ENCODE results near the gene NUP214. TPM values are rescaled to one million over a fixed set of nuclear protein-coding genes. Genes with fewer than 3 reads are reported as not detected.
A peak's percentile ranks its signal among the peaks of the same experiment; 100 is the strongest.
"Not testable (repeated sequence)": the region's sequence is repeated elsewhere in the genome, so short reads cannot be mapped to it uniquely, and the experiment has no call there.

The NUP214 gene
- total RNA-seq, 1 experiment from 2014 or later: 11.9 TPM

DNA sequence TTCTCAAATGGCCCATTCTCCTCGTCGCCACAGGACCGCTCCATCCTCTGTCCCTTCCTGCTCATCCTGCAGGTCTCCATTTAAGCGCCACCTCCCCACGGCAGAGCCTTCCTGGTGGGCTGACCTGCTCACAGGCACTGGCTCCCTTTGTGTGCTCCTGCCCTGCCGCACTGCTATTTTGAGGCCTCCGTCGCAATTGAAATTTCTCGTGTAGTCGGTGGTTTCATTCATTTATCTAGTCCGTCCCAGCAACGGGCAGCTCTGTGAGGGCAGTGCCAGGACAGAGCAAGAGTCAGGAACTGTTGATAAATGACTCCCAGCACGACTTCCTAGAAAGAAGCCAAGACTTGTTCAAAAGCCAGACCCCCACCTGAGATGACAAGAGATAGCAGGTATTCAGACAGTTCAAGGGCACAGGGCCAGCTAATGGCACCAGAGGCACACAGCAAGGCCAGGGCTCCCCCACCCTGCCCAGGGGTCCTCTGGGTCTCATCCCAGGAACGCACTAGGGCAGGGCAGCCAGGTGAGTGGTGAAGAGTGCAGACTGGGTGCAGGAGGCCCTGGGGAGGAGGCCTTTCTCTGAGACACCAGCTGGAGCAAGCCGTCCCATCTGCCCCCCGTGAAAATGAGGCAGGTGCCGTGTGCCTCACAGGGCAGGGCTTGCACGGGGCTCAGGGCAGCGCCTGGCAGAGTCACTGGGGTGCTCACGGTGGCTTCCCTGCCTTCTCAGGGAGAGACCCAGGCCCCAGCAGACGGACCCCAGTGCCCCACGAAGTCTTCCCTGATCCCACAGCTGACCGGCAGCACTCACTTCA, 114.0 kb downstream of the NUP214 start:
- in situ Hi-C loops (cut with HindIII; ENCODE audit: low sequenced_read_pairs): no loop called here
- DNase-seq (ENCODE audit: low spot score): peak; percentile 81

DNA sequence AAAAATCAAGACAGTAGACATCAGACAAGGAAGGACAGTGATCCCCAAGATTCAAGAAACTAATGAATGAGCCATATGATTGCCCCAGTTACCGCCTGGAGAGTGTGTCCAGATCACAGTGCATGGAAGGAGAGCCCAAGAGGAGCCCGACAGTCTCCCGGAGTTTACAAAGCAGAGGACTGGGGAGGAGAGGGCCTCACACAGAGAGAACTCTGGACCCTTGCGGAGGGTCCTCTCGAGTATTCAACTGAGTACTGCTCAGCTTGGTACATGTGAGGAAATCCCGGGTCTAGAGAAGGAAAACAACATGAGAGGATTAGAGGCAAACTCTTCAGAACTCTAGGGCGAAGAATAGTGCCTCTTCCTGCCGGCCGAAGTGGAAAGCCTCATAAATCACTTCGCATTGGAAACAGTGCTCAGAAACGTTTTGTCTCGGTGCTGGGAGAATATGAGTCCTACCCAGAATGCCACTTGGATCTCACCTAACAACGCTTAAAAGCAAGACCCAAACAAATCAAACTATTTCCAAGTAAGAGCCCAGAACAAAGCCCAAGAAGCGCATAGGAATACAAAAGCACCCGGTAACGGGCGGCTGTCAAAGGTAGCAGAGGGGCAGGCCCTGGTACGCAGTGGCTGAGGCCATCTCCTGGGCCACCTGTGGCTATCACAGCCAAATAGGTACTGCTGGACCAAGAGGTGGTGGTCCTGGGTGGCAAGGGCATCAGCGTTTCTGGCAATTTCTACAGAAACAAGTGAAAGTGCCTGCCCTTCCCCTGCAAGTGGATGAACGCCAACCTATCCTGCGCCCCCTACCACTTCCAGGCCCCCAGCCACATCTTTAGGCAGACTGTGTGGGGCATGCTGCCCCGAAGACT, 114.9 kb downstream of the NUP214 start:
- in situ Hi-C loops (cut with HindIII; ENCODE audit: low sequenced_read_pairs): no loop called here
- DNase-seq (ENCODE audit: low spot score): no peak

DNA sequence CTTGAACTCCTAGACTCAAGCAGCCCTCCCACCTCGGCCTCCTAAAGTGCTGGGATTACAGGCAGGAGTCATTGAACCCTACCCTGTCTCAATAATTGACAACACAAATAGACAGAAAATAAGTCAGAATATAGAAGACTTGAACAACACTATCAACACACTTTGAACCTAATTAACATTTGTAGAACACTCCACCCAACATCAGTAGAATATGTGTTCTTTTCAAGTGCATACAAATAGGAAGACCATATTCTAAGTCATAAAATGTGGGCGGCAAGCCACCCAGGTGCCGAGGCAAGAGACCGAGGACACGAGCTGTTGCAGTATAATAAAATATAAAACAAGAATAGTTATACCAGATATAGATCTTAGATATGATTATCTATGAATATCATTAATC, 118.9 kb downstream of the NUP214 start:
- DNase-seq (ENCODE audit: low spot score); in situ Hi-C loops (cut with HindIII; ENCODE audit: low sequenced_read_pairs): not testable (repeated sequence)

DNA sequence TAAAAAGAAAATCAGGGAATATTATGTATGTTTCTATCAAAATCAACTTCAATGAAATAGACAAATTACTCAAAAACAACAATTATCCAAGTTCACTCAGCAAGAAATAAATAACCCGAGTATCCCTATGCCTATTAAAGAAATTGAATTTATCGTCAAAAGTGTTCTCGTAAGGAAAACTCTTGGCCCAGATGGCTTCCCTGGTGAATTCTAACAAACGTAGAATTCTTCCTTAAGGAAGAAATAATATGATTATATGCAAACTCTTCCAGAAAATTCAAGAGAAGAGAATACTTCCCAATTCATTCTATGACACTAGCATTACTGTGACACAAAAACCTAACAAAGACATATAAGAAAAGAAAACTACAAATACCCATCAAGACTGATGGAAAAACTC, 121.2 kb downstream of the NUP214 start:
- in situ Hi-C loops (cut with HindIII; ENCODE audit: low sequenced_read_pairs): no loop called here
- no peak for DNase-seq (ENCODE audit: low spot score)

DNA sequence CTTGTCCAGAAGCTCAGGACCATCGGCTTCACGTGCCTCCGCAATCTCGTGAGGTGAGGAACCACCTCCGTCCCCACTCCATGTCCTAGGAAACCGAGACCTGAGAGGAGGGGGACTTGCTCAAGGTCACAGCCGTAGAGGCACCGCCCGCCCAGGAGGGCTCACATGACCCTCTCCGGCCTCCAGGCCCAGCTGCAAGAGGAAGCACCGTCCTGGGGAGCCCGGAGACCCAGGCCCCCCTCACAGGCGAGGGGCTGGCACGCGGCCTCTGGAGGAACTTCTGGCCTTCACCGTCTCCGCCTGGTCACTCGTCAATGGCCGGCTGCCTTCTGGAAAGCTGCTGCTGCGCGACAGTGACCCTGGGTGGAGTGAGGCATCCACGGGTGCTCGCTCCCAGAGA, 126.7 kb downstream of the NUP214 start:
- DNase-seq (ENCODE audit: low spot score): no peak
- in situ Hi-C loops (cut with HindIII; ENCODE audit: low sequenced_read_pairs): no loop called here

DNA sequence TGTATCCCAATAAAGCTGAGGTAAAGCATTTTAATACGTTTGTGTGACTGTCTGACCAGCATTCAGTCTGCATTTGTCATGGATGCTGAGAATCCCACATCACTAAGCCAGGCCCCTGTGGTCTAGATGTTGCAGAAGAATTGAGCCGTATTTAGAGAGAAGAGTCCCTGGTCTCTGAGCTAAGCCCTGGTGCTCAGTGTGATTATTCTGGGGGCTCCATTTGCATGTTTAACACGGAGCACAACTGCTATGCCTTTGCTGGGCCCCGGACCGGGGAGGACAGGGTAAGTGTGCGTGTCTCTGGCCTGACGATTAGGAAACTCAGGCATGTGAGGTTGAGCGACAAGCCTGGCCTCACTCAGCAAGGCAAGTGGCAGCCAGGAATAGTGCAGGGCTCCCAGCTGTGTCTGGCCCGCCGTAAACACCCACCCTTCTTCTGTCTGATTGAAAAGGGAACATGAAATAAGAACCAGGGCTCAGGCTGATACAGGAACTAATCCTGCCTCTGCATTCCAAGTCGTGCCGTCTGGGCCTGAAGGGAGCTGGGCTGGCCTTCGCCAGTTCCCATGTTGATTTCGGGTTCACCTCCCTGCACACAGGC, 128.6 kb downstream of the NUP214 start:
- DNase-seq (ENCODE audit: low spot score): no peak
- in situ Hi-C loops (cut with HindIII; ENCODE audit: low sequenced_read_pairs): no loop called here

DNA sequence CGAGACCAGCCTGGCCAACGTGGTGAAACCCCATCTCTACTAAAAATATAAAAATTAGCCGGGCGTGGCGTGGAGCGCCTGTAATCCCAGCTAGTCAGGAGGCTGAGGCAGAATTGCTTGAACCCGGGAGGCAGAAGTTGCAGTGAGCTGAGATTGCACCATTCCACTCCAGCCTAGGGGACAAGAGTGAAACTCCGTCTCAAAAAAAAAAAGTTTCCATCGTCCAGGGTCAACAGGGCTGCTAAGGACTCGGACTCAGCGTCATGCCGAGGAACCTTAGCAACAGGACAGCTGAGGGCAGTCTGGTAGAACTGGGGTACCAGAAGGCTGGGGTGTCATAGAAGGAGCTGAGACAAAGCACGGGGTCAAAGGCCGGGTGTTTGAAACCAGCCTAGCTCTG, 129.2 kb downstream of the NUP214 start:
- DNase-seq (ENCODE audit: low spot score): no peak
- in situ Hi-C loops (cut with HindIII; ENCODE audit: low sequenced_read_pairs): no loop called here

DNA sequence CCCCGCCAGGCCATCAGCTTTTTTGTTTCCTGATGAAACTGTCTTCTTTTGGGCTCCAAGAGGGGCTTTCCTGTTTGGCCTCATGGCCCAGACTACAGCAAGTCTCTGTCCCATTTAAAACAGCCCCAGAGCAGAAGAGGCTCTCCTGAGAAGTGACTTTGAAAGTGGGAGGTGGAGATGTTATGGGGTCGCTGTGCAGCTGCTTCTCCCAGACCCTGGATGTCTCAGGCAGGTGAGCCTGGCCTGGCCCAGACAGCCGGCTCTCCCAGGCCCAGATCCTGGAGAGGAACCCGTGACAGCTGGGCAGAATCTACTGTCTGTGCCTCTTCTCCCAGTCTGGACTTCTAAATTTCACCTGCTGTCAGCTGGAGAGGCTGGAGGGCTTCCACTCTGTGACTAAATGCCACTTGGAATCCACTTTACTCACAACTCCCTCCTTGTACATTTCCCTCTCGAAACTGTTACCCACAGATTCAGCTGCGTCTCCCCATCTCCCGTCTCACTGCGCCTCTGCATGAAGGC, 130.4 kb downstream of the NUP214 start:
- no peak for DNase-seq (ENCODE audit: low spot score)
- in situ Hi-C loops (cut with HindIII; ENCODE audit: low sequenced_read_pairs): no loop called here

DNA sequence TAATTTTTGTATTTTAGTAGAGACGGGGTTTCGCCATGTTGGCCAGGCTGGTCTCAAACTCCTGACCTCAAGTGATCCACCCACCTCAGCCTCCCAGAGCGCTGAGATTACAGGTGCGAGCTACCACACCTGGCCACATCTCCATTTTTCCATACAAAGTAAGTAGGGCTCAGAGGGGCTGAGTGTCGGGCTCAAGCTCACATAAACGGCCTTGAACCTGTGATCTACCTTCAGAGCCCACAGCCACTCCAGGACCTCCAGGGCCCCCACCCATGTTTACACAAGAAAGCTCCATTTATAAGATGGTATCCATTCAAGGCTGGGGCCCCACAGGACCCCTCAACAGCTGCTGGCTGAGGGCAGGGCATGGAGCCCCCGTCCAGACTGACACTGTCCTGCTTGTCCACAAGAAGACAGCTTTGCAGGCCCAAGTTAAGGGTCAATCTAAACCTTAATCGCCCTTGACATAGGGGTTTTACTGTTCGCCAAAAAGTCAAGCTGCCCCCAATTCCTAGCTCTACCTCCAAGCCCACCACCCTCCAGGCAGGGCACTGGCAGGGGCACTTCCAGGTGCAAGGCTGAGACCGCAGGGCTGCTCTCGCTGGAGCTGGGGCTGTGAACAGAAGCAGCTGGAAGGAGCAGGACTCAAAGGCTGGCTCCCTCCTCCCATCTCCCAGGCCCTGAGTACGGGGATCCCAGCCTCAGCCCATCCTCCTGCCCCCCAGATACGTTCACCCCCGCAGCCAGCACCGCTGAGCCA, 132.1 kb downstream of the NUP214 start:
- in situ Hi-C loops (cut with HindIII; ENCODE audit: low sequenced_read_pairs): no loop called here
- DNase-seq (ENCODE audit: low spot score): no peak

DNA sequence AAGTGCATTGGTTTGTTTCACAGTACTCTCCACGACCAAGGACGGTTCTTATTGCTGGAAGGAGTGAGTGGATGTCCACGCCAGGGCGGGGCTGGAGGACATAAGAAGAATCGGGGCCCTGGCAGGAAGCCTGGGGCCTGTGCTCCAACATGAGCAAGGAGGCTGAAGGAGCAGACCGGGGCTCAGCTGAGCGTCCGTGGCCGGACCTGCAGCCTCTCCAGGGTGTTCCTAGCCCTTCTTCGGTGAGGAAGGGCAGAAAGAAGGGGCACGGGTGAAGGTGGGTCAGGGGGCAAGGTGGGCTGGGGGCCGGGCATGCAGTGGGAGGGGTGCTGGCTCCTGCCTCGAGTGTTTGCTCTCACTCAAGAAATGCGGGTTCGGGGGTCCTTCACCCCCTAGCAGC, 132.8 kb downstream of the NUP214 start:
- in situ Hi-C loops (cut with HindIII; ENCODE audit: low sequenced_read_pairs): no loop called here
- no peak for DNase-seq (ENCODE audit: low spot score)

DNA sequence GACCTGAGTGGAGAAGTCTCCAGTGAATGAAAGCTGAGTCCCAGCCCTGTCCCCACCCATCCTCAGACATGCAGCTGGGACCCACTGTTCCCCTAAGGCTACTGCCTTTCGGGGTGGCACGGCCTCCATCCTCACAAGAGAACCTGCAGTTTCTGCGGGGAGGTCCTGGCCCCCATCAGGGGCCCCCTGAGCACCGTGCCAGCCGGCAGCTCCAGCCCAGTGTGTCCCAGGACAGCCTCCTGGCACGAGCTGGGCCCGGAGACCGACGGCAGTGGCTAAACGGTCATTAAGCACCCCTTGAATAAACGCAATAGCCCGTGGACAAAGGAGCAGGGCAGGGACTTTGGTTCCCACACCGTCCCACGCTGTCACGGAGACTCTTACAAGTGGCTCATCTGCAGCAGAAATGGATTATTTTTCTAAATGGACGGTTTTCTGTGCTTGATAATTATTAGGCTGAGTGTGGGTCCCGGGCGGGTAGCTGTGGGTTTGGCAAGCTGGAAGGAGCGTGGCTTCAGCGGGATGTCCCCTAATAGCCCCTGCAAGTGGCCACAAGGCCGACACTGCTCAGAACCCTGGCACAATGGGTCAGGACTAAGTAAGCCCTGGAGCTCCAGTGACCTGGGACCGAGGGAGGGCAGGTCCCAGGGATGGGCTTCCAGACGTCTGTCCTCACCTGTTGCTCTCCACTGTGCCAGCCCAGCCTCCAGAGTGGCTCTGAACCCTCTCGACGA, 133.5 kb downstream of the NUP214 start:
- in situ Hi-C loops (cut with HindIII; ENCODE audit: low sequenced_read_pairs): no loop called here
- no peak for DNase-seq (ENCODE audit: low spot score)

DNA sequence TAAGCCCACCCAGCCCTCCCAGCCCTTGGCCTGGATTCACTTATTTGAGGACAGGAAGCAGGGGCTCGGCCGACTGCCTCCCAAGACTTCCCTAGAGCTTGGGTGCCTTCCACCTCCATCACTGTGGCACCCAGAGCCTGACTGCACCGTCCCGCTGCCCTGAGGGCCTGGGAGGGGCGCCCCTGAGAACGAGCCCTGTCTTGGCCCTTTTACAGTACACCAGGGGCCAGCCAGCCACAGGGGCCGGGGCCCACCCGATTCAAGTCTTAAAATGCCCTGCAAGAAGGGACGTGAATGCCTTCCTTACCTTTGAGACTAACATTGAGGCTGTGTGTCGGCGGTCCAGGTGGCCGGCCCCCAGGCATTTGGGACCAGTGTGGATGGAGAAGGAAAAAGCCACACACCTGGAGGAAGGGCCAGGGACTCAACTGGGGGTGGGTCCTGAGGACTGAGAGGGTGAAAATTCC, 134.1 kb downstream of the NUP214 start:
- no peak for DNase-seq (ENCODE audit: low spot score)
- in situ Hi-C loops (cut with HindIII; ENCODE audit: low sequenced_read_pairs): no loop called here

DNA sequence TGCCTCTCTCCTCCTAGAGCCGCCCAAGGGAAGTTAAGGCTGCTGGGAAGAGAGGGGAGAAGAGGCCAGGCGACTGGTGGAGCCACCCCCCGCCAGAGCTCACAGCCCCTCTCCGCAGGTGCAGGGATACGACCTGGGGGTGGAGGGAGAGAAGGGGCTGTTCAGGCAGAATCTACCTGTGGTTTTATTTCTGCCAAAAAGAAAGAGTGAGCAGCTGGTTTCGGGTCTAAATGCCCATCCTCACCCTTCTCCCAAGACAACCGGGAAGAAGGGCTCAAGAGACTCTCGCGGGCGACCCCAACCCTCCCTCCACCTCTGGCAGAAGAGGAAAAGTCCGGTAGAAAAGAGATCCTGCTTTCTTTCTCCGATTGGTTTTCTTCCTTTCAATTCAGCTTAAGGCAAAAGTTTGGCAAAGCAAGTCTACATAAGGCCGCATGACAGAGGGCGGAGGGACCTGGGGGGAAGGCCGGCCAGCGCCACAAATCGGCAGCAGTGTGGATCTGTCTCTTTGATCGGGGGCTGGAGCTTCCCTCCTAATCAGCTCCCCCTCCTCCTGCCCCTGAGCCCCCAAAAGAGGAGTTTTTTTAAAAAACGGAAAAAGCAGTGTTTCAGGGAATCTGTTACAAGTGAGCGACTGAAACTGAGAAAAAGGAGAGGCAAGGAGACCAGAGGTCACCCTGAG, 134.7 kb downstream of the NUP214 start:
- no peak for DNase-seq (ENCODE audit: low spot score)
- in situ Hi-C loops (cut with HindIII; ENCODE audit: low sequenced_read_pairs): no loop called here

DNA sequence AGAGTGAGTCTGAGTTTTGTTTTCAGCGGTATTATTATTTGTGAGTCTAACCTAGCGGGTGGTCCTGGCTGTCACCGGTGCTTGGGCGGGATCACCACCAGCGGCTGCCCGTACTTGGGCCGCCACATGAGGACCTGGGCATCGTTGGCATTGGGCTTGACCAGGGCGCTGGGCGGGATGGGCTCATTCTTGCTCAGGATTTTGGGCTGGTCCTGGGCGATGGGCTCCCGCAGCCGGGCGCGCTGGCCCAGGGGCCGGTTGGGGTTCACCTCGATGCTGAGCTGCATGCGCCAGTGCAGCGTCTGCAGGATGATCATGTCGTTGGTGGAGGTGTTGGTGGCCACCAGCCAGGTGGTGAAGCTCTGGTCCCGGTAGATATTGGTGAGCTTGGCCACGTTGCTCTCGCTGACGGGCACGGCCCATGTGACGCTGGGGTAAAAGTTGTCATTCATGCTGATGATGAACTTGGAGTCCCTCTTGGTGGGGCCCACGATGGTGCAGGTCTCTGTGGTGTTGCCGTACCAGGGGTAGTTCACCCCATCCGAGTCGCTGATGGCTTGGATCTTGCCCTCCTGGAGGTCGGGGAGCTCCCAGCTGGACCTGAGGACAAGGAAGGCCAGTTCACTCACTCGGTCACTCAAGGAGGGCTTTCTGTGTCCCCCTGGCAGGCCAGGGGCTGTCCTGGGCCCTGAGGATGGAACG, 135.5 kb downstream of the NUP214 start:
- DNase-seq (ENCODE audit: low spot score): no peak
- in situ Hi-C loops (cut with HindIII; ENCODE audit: low sequenced_read_pairs): no loop called here

DNA sequence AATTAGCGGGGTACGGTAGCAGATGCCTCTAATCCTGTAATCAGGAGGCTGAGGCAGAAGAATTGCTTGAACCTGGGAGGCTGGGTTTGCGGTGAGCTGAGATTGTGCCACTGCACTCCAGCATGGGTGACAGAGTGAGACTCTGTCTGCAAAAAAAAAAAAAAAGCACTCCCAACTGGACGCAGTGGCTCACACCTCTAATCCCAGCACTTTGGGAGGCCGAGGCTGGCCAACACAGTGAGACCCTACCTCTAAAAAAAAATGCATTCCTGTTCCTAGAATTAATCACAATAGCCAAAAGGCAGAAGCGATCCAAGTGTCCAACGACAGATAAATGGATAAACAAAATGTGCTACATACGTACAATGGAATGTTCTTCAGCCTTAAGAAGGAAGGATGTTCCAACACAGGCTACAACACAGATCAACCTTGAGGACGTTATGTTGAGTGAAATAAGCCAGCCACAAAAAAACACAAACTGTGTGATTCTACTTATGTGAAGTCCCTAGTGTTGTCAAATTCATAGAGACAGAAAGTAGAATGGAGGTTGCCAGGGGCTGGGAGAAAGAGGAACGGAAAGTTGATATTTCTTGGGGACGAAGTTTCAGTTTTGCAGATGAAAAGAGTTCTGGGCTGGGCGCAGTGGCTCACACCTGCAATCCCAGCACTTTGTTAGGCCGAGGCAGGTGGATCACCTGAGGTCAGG, 137.1 kb downstream of the NUP214 start:
- in situ Hi-C loops (cut with HindIII; ENCODE audit: low sequenced_read_pairs): no loop called here
- no peak for DNase-seq (ENCODE audit: low spot score)

DNA sequence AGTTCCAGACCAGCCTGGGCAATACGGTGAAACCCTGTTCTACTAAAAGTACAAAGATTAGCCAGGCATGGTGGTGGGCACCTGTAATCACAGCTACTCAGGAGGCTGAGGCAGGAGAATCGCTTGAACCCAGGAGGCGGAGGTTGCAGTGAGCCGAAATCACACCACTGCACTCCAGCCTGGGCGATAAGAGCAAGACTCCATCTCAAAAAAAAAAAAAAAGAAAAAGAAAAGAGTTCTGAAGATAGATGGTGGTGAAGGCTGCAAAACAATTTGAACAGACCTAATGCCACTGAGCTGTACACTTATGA, 137.6 kb downstream of the NUP214 start:
- in situ Hi-C loops (cut with HindIII; ENCODE audit: low sequenced_read_pairs): not testable (repeated sequence)

DNA sequence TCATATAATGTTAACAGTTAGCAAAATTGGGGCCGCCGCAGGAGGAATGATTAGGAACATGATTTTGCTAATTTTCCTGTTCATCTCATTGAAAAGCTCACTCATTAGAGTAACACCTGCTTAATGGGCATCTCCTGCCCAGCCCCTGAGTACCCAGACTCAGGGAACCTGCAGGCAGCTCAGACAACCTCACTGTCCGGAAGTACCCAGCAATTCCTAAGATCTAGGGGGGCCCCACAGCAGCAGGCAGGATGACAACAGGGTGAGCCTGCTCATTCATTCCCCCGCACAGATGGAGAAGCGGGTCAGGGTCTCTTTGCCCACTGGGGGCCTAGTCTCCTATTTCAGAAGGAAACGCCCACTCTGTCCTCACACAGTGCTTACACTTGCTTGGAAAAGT, 138.3 kb downstream of the NUP214 start:
- no peak for DNase-seq (ENCODE audit: low spot score)

More for the DNA sequence above, 137.6 kb downstream of the NUP214 start:
- not testable (repeated sequence) for DNase-seq (ENCODE audit: low spot score)

More for the DNA sequence above, 138.3 kb downstream of the NUP214 start:
- in situ Hi-C loops (cut with HindIII; ENCODE audit: low sequenced_read_pairs): no loop called here
